NB4 (cell line): Measurements from ENCODE around the gene SH2D4B.

Experiments
- MYC ChIP-seq: IDR thresholded peaks from 2 replicates; pipeline ENCODE4 v1.6.1; 2011; ENCODE audit warnings: low read depth, low read length
- TF ChIP-seq, protein P1 (sequence below): IDR thresholded peaks from one replicate; pipeline ENCODE4 v1.5.1; 2012; ENCODE audit warnings: low read depth, low read length
- TF ChIP-seq, protein P2 (sequence below): IDR thresholded peaks from 2 replicates; pipeline ENCODE4 v1.6.1; 2011; ENCODE audit warnings: low read depth, low read length

DNA sequence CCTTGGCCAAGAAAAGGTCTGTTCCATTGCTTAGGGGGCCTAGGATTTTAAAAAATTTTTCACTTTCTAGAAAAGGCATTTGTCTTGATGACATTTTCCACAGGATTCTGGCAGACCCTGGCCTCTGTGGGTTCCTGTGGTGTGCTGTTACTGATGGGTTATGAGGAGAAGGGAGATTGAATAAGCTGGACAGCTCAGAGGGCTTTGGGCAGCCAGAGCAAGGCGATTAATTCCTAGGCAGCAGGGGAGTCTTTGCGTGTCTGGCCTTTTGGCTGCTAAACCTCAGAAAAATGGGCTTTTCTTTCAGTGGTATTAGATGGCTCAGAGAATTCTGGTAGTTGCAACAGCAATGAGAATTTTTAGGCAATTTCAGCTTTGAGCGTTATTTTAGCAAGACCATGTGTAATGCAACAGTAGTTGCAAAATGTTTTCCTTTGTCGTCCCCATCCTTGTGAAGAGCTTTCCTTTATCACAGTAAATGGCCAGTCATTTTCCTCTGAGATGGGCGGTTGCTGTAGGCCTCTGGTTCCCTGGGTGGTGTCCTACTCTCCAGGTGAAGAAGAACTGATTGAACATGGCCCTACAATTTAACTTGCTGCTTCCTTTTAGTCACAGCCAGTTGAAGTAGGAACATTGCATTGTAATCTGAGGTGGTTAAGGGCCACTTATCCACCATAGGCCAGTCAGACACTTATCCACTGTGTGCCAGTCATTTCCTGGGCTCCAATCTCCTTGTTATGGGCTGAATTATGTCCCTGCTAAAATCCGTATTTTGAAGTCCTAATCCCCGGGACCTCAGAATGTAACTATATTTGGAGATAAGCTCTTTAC lies 43.2 kb downstream of the SH2D4B start:
- TF ChIP-seq, protein P1, sequence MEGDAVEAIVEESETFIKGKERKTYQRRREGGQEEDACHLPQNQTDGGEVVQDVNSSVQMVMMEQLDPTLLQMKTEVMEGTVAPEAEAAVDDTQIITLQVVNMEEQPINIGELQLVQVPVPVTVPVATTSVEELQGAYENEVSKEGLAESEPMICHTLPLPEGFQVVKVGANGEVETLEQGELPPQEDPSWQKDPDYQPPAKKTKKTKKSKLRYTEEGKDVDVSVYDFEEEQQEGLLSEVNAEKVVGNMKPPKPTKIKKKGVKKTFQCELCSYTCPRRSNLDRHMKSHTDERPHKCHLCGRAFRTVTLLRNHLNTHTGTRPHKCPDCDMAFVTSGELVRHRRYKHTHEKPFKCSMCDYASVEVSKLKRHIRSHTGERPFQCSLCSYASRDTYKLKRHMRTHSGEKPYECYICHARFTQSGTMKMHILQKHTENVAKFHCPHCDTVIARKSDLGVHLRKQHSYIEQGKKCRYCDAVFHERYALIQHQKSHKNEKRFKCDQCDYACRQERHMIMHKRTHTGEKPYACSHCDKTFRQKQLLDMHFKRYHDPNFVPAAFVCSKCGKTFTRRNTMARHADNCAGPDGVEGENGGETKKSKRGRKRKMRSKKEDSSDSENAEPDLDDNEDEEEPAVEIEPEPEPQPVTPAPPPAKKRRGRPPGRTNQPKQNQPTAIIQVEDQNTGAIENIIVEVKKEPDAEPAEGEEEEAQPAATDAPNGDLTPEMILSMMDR: no peak
- 0 out of 2 replicates have a peak, but pooled peaks have one; percentile 11 for TF ChIP-seq MYC
- TF ChIP-seq, protein P2, sequence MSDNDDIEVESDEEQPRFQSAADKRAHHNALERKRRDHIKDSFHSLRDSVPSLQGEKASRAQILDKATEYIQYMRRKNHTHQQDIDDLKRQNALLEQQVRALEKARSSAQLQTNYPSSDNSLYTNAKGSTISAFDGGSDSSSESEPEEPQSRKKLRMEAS: 0 out of 2 replicates have a peak, but pooled peaks have one; percentile 16
